GM04504 (cell line): Measurements from ENCODE around the gene TRAF2.
"Not testable (repeated sequence)": the region's sequence is repeated elsewhere in the genome, so short reads cannot be mapped to it uniquely, and the experiment has no call there.

Experiments used
- DNase-seq: peaks from one replicate; pipeline ENCODE4 v3.0.0-alpha.2; 2012; ENCODE audit warnings: low read depth

The TRAF2 gene

GRCh38 chr9:136857581-136858412 is 28.5 kb upstream of the TRAF2 start:
- no peak for DNase-seq

DNA sequence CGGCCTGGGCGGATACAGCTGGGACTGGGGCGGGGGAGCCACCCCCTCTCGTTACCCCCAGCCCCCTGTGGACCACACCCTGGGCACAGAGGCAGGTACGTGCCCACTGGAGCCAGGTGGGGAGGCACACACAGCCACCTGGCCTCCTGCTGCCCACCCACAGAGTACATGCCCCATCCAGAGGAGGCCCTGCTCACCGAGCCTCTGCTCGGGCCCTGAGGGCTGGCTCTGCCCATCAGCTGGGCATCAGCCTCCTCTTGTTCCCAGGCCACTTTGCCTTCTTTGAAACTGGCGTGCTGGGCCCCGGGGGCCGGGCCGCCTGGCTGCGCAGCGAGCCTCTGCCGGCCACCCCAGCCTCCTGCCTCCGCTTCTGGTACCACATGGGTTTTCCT is 27.9 kb upstream of the TRAF2 start:
- no peak for DNase-seq

DNA sequence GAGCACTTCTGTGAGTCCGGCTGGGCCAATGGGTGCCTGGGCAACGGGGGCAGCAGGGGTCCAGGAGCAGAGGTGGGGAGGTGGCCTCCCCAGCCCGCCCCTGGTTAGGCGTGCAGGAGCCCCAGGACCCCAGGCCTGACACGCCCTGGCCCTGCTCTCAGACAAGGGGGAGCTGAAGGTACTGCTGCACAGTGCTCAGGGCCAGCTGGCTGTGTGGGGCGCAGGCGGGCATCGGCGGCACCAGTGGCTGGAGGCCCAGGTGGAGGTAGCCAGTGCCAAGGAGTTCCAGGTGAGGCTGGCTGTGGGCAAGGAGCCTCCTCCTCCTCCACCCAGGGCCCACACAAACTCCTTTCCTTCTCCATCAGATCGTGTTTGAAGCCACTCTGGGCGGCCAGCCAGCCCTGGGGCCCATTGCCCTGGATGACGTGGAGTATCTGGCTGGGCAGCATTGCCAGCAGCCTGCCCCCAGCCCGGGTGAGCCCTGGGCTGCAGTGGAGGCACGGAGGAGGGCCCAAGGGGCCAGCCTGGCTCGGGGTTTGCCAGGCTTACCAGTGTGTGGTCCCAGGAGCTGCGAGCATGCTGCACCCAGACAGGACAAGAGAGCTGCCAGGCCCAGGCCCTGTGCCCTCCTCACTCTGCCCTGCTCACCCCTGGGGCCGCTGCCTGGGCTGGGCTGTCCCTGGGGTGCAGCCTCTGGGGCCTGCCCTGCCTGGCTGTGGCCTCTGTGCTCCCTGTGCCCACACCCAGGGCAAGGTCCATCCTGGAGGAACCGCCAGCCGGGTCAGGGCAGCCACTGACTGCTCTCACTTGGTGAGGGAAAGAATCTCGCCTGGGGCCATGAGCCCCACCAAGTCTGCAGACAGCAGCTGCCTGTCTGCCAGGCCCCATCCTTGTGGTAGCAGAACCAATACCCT is 27.2 kb upstream of the TRAF2 start:
- no peak for DNase-seq

- no peak for DNase-seq
Observed at GRCh38 chr9:136860529-136860928, 25.8 kb upstream of the TRAF2 start.

GRCh38 chr9:136860933-136861873 is 25.1 kb upstream of the TRAF2 start:
- DNase-seq = no peak

- DNase-seq = no peak
Observed at GRCh38 chr9:136861874-136862457, 24.4 kb upstream of the TRAF2 start.

- no peak for DNase-seq
Observed at GRCh38 chr9:136862849-136863622, 23.3 kb upstream of the TRAF2 start.

DNA sequence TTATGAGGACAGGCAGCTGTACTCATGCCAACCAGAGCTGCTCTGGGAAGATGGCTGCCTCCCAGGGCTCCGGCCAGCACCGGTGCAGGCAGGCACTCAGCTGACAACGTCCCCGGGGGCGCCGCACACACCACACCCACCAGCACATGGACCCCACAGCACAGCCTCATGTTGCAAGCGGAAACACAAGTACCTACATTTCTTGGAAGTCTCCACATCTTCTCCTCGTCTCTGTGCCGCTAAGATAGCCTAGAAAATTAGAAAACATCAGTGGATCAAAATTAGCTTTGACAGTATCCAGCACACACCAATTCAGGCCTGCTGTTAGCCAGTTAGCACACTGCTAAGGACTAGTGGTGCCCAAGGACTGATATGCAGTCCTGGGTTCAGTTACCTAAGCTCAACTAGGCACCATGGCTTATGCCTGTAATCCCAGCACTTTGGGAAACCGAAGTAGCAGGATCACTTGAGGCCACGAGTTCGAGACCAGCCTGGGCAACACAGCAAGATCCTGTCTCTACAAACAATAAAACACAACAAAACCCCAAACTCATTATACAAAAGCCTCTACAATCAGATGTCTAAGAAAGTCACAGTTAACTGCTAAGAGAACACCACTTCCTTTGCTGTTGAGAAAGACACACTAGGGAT is 22.6 kb upstream of the TRAF2 start:
- DNase-seq = no peak

- DNase-seq = no peak
Observed at GRCh38 chr9:136865041-136865767, 21.1 kb upstream of the TRAF2 start.

- DNase-seq = no peak
Observed at GRCh38 chr9:136865768-136866103, 20.6 kb upstream of the TRAF2 start.

GRCh38 chr9:136866898-136867421 is 19.4 kb upstream of the TRAF2 start:
- DNase-seq = not testable (repeated sequence)

DNA sequence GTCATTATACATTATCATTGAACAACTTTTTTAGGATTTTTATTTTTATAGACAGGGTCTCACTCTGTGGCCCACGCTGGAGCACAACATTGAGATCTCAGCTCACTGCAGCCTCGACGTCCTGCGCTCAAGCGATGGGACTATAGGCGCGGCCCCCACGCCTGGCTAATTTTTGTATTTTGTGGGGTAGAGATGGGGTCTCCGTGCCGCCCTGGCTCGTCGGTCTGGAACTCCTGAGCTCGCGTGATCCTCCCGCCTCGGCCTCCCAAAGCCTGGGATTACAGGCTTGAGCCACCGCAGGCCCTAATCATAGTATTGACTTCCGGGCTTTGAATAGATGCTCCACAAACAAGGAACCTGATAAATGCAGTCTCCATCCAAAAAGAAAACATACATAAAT is 18.8 kb upstream of the TRAF2 start:
- no peak for DNase-seq

DNA sequence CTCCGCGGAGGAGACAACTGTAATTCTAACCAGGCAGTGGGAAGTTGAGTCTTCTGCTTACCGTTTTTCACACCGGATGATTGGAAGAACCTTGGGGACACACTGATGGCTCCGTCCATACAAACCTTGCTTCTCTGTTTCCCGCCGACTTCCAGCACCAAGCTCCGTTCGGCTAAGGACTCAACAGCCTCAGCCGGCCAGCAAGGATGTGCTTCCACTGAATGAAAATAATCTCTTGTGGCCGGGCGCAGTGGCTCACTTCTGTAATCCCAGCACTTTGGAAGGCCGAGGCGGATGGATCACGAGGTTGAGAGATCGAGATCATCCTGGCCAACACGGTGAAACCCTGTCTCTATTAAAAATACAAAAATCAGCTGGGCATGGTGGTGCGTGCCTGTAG is 18.4 kb upstream of the TRAF2 start:
- DNase-seq = no peak

DNA sequence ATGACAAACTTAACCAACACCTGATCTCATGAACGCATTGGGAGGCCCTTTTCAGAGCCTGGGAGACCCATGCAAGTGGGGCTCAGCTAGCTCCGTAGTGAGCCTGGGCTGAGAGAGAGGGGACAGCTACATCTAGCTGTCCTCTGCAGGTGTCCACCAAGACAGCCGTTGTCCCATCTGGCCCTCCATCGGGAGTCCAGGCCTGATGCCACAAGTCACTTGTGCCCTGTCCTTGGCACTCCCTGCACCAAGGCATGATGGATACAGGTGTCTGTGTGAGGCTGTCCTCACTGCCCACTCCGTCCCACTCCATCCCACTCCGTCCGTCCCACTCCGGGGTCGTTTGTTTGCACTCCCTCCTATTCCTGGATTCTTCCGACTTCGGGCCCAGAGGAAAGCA is 17.7 kb upstream of the TRAF2 start:
- no peak for DNase-seq

GRCh38 chr9:136869611-136870010 is 16.7 kb upstream of the TRAF2 start:
- not testable (repeated sequence) for DNase-seq

GRCh38 chr9:136875155-136875554 is 11.2 kb upstream of the TRAF2 start:
- no peak for DNase-seq

- no peak for DNase-seq
Observed at GRCh38 chr9:136876476-136876875, 9.8 kb upstream of the TRAF2 start.

GRCh38 chr9:136880651-136881050 is 5.7 kb upstream of the TRAF2 start:
- no peak for DNase-seq

- DNase-seq = no peak
Observed at GRCh38 chr9:136881691-136882108, 4.6 kb upstream of the TRAF2 start.
